Gastrocnemius medialis (tissue), 4 donors: ENCODE data around the gene ST6GALNAC6. TPM values are rescaled to one million over a fixed set of nuclear protein-coding genes. Genes with fewer than 3 reads are reported as not detected.

Experiments used
- ATAC-seq, 2 donors: fragments of 150-250 bp; one replicate each; pipeline ENCODE4 v1.9.1; 2016
- DNase-seq, 2 donors: peaks; one replicate each; pipeline ENCODE4 v3.0.0-alpha.2; 2019
- H3K27ac ChIP-seq, 4 donors: fragments of 200-600 bp; sonication (generic); 1 replicate in 1 of 4; 2 replicates in 3 of 4; pipeline ENCODE4 v1.5.1; 2016 to 2018; ENCODE audit warnings: mild to moderate bottlenecking in 2 of 4, moderate library complexity in 1 of 4
- H3K27me3 ChIP-seq, 3 donors: fragments of 200-600 bp; sonication (generic) in 2 of 3; 1 replicate in 1 of 3; 2 replicates in 2 of 3; pipeline versions ENCODE4 v1.5.1 to v1.6.0; 2016 to 2019; ENCODE audit warnings: mild to moderate bottlenecking in 1 of 3, moderate library complexity in 1 of 3
- H3K36me3 ChIP-seq, 2 donors: fragments of 200-600 bp; sonication (generic) in 1 of 2; one replicate each; pipeline ENCODE4 v1.5.1; 2017 to 2018
- H3K4me1 ChIP-seq, 2 donors: fragments of 200-600 bp; sonication (generic) in 1 of 2; one replicate each; pipeline ENCODE4 v1.5.1; 2016 to 2017; ENCODE audit warnings: mild to moderate bottlenecking in 2 of 2
- H3K4me3 ChIP-seq, 4 donors: fragments of 200-600 bp; sonication (generic) in 3 of 4; 1 replicate in 1 of 4; 2 replicates in 3 of 4; pipeline ENCODE4 v1.5.1; 2016 to 2019; ENCODE audit warnings: mild to moderate bottlenecking in 2 of 4
- H3K9me3 ChIP-seq, 3 donors: fragments of 200-600 bp; sonication (generic) in 2 of 3; 1 replicate in 1 of 3; 2 replicates in 2 of 3; pipeline ENCODE4 v1.5.1; 2016 to 2019
- CTCF ChIP-seq, 5 experiments: fragments of 450-650 bp in 3 of 5; fragments of 200-600 bp in 2 of 5; sonication (generic) in 2 of 5; IDR thresholded peaks in 4 of 5; conservative IDR thresholded peaks in 1 of 5; 1 replicate in 4 of 5; 2 replicates in 1 of 5; pipeline ENCODE4 v1.5.1; 2016 to 2019; ENCODE audit warnings: antibody characterized with exemption in 5 of 5, mild to moderate bottlenecking in 3 of 5, moderate library complexity in 3 of 5
- POLR2A ChIP-seq, 2 donors: fragments of 450-650 bp; IDR thresholded peaks; one replicate each; pipeline ENCODE4 v1.6.1; 2017; ENCODE audit warnings: antibody characterized with exemption in 2 of 2, mild to moderate bottlenecking in 2 of 2, moderate library complexity in 2 of 2
- in situ Hi-C, 4 donors: fragments of 200-750 bp; cut with MboI; loops; one replicate each; pipeline versions ENCODE4 v1.15.0 to v1.8.0; 2017; ENCODE audit warnings: low sequenced_read_pairs in 4 of 4
- intact Hi-C: fragments of 100-400 bp; cut with DNase I; formaldehyde crosslinking; loops from one replicate; pipeline ENCODE4 v1.15.1; 2023; ENCODE audit warnings: low total_unique reads
- total RNA-seq, 4 donors: library from RNA; depleted of rRNA; stranded (reverse); fragments of >200 nt; gene quantifications; one replicate each; pipeline versions ENCODE4 v1.1.0 to v1.2.3, GENCODE V29; 2016

ST6GALNAC6 gene
- total RNA-seq, 4 donors from 2014 or later: 46.7 to 69.3 (median 56.9) TPM

GRCh38 chr9:127875306-127875966 is 24.0 kb downstream of the ST6GALNAC6 start:
- peaks cover 47 to 48% of the 10 kb centered on the region in 2 donors for H3K4me1 ChIP-seq
- H3K9me3 ChIP-seq: no peaks in the 10 kb centered on the region
- H3K36me3 ChIP-seq: peaks cover 0 to 25% of the 10 kb centered on the region in 2 donors
- peak overlapping the region; percentile 86 to 96 (median 91) for H3K27ac ChIP-seq
- intact Hi-C loops: loop anchor here (5.0 kb wide), 3 partner anchors 88 to 288 kb away; partner anchors contain the start of gene CDK9
- ATAC-seq (no peak), DNase-seq (peak in 1 of 2 donors; percentile 14)
- in situ Hi-C loops: no loop called here
- TF ChIP-seq CTCF (IDR thresholded peaks at IDR 0.05 in 4 of 5, conservative IDR thresholded peaks at IDR 0.05 in 1 of 5) (no peak), POLR2A (IDR thresholded peaks at IDR 0.05) (no peak)
- no peaks in the 10 kb centered on the region for H3K27me3 ChIP-seq
- H3K4me3 ChIP-seq: peak overlapping the region; percentile 60 to 74 (median 68)

GRCh38 chr9:127874301-127875221 is 24.8 kb downstream of the ST6GALNAC6 start:
- no peaks in the 10 kb centered on the region for H3K27me3 ChIP-seq
- H3K4me1 ChIP-seq: peaks cover 47 to 48% of the 10 kb centered on the region in 2 donors
- intact Hi-C loops (loop anchor here (5.0 kb wide), 3 partner anchors 87 to 287 kb away; partner anchors contain the start of gene CDK9), in situ Hi-C loops (loop anchor here in 1 of 4 donors (5.0 kb wide), 1 partner anchor 137 kb away; the partner anchor contains the start of gene TOR2A)
- peak overlapping the region; percentile 18 to 70 (median 36) for H3K4me3 ChIP-seq
- no peaks in the 10 kb centered on the region for H3K9me3 ChIP-seq
- peaks cover 0 to 30% of the 10 kb centered on the region in 2 donors for H3K36me3 ChIP-seq
- peak overlapping the region; percentile 86 to 96 (median 91) for H3K27ac ChIP-seq
- peak in 1 of 2 donors; percentile 33 for ATAC-seq
- DNase-seq: peak in 1 of 2 donors; percentile 47
- TF ChIP-seq POLR2A (IDR thresholded peaks at IDR 0.05) (no peak), CTCF (IDR thresholded peaks at IDR 0.05 in 4 of 5, conservative IDR thresholded peaks at IDR 0.05 in 1 of 5) (no peak)

- in situ Hi-C loops: loop anchor here in 1 of 4 donors (5.0 kb wide), 1 partner anchor 137 kb away; the partner anchor contains the start of gene TOR2A
Measured at GRCh38 chr9:127873886-127874285, 25.5 kb downstream of the ST6GALNAC6 start.

More at GRCh38 chr9:127873886-127874285, 25.5 kb downstream of the ST6GALNAC6 start:
- Histone ChIP-seq H3K9me3 (no peaks in the 10 kb centered on the region), H3K27me3 (no peaks in the 10 kb centered on the region), H3K27ac (peak overlapping the region; percentile 86 to 96 (median 91)), H3K4me3 (peak overlapping the region; percentile 18 to 70 (median 36)), H3K4me1 (peaks cover 48 to 53% of the 10 kb centered on the region in 2 donors), H3K36me3 (peaks cover 0 to 36% of the 10 kb centered on the region in 2 donors)
- ATAC-seq (peak; percentile 38 to 47), DNase-seq (peak; percentile 76 to 87)
- TF ChIP-seq CTCF (IDR thresholded peaks at IDR 0.05 in 4 of 5, conservative IDR thresholded peaks at IDR 0.05 in 1 of 5): no peak
- intact Hi-C loops: no loop called here
